SH-SY5Y (cell line): ENCODE measurements around the gene TMEM183A.

Experiments used
- GATA2 ChIP-seq: IDR thresholded peaks from 2 replicates; pipeline ENCODE4 v1.6.1; 2011; ENCODE audit warnings: mild to moderate bottlenecking, low read depth, low read length
- GATA3 ChIP-seq: IDR thresholded peaks from 2 replicates; pipeline ENCODE4 v1.6.1; 2011; ENCODE audit warnings: low read depth, mild to moderate bottlenecking, low read length, moderate library complexity

DNA sequence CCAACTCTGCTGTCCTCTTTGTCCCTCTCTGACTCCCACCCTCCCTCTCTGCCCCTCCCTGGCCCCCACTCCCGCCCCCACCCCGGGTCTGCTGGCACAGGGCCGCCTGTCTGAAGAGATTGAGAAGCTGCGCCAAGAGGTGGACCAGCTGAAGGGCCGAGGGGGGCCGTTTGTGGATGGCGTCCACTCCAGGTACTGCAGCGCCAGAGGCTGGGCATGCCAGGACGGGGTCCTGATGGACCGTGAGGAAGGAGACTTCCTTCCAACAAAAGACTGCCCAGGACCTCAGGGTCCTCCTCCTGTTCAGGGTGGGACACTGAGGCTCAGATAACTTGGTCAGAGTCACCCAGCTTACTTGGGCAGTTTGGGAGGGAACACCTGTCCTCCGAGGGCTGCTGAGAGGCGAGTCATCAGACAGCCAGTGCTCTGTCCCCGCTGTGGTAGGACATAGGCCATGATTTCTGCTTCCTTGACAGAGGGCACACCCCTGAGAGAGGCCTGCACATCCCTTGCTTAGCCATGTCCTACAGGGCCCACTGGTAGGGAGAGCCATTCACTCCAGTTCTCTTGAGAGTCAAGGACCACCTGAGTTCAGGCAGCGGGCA, 42.5 kb downstream of the TMEM183A start:
- TF ChIP-seq GATA2 (no peak), GATA3 (no peak)
